B cell (primary cell): ENCODE data around the gene FARP1.

ENCODE experiments used
- CTCF ChIP-seq: fragments of 200-600 bp; IDR thresholded peaks from one replicate; pipeline ENCODE4 v1.8.0; 2022; ENCODE audit warnings: antibody characterized with exemption, mild to moderate bottlenecking
- EZH2 ChIP-seq: IDR thresholded peaks from 2 replicates; pipeline ENCODE4 v1.6.1; 2012; ENCODE audit warnings: borderline replicate concordance, low read depth, mild to moderate bottlenecking, moderate library complexity, low read length; ENCODE audit not compliant: insufficient read depth, poor library complexity, severe bottlenecking

GRCh38 chr13:98394820-98395510 lies 252.1 kb downstream of the FARP1 start:
- TF ChIP-seq CTCF, result no peak
- no peak for TF ChIP-seq EZH2
